A204.1 (cell line): ENCODE data around the gene YEATS2.
"Not testable (repeated sequence)": the region's sequence is repeated elsewhere in the genome, so short reads cannot be mapped to it uniquely, and the experiment has no call there.

Experiments used
- FAIRE-seq: peaks from 2 replicates; lab custom pipeline; 2012; peaks lifted over from hg19 to GRCh38; lab: Jason Lieb, UNC

YEATS2 gene

DNA sequence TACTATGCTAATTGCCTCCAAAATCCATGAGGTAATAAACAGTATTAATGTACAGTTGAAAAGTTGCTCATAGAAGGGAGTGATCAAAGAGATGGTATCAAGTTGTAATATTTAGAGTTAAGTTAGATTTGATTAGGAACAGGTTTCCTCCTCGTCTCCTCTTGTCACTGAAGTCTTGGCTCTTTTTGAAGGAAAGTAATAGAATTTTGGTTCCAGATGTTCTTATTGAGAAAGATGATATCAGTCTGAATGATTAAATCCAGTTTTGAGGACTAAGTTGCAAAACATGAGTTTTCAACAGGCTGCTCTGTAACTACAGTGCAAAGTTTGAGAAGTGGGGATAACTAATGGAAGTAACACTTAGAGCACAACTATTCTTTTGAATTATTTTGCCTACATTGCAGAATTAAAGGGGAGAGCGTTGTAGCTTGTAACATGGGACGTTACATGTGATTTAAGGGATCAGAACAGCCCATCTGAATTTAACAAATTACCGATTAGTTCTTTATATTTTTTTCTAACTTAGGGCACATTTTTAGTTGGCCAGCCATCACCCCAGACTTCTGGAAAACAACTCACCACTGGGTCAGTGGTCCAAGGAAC is 79.5 kb downstream of the YEATS2 start:
- FAIRE-seq, result no peak

DNA sequence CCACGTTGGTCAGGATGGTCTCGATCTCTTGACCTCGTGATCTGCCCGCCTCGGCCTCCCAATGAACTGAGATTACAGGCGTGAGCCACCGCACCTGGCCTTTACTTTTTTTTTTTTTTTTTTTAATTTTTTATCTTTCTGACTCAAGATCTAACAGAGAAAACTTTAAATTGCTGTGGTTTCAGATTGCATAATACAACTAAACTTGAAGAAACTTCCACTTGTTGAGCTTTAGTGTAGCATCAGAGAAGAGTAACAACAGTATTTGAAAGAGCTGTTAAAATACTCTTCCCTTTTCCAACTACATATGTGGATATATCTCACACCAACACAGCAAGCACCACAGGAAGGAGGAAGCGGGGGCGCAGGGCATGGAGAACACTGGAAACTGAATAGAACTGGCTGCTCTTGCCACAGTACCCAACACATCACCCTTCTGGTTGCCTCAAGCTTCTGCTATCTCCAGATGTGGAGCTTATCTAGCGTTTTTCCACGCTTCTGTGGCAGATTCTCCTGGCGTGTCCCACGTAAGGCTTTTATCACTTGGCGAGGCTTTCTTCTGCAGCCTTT is 82.4 kb downstream of the YEATS2 start:
- no peak for FAIRE-seq

DNA sequence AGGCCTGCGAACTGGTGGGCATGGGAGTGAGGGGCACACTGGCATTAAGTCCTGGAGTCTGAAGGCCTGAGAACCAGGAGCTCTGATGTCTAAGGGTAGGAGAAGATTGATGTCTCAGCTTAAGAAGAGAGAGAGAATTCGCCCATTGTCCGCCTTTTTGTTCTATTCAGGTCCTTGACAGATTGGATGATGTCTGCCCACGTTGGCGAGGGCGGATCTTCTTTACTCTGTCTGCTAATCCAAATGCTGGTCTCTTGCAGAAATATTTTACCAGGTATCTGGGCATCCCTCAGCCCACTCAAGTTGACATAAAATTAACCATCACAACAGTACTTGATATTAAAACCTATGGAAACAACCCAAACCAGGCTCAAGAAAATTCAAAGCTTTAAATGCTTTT is 83.6 kb downstream of the YEATS2 start:
- no peak for FAIRE-seq

DNA sequence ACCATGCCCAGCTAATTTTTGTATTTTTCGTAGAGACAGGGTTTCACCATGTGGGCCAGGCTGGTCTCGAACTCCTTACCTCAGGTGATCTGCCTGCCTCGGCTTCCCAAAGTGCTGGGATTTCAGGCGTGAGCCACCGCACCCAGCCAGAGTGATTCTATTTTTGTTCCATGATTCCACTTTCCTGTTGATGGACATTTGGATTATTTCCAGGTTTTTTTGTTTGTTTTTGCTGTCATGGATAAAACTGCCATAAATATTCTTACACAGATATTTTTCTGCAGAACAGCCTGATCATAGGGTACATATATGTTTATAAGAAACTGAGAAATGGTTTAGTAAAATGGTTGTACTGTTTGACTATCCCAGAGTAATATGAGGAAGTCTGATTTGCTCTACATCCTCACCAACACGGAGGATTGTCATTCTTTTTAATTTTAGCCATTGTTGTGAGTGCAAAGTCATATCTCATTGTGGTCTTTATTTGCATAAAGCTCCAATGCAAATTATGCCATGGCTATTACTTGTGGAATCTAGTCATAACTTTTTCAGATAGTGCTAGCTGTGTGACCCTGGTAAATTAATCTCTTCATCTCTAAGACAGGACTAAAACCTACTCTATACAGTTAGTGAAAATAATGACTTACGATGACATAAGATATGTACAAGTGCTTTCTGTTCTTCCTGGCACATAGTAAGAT is 85.1 kb downstream of the YEATS2 start:
- no peak for FAIRE-seq

DNA sequence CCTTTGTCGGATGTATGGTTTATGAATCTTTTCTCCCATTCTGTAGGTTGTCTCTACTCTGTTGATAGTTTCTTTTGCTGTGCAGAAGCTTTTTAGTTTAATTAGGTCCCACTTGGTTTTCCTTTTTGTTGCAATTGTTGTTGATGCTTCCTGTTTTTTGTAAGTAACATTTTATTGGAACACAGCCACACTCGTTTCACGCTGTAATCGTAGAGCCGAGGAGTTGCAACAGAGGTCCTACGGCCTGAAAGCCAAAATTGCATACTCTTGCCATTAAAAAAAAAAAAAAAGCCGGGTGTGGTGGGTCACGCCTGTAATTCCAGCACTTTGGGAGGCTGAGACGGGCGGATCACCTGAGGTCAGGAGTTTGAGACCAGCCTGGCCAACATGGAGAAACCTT is 86.9 kb downstream of the YEATS2 start:
- FAIRE-seq, result not testable (repeated sequence)

DNA sequence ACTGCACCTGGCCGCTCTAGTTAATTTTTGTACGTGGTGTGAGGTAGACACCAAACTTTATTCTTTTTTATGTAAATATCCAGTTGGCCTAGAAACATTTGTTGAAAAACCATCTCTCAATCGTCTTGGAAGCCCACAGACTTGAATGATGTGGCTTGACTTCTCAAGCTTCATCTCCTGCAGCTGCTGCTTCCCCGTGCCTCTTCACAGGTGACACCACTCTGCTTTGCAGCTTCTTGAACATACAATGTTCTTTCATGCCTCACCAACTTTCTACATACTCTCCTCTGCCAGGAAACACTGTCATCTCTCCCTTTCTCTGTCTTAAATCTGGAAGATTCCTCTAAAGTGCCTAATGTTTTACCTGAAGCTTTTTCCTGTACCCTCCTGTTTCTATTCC is 92.2 kb downstream of the YEATS2 start:
- FAIRE-seq, result no peak

DNA sequence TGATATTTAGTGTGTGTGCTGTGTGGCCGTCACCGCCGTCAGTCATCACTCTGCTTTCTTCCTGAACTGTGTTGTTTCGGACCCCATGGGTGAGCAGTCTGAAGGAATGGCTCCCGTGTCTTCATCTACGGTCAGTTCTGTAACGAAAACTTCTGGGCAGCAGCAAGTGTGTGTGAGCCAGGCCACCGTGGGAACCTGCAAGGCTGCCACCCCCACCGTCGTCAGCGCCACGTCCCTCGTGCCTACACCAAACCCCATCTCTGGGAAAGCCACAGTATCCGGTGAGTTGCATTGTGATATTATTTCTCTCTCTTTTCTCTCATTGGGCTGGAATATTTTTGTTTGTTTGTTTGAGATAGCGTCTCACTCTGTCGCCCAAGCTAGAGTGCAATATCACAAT is 93.1 kb downstream of the YEATS2 start:
- no peak for FAIRE-seq

DNA sequence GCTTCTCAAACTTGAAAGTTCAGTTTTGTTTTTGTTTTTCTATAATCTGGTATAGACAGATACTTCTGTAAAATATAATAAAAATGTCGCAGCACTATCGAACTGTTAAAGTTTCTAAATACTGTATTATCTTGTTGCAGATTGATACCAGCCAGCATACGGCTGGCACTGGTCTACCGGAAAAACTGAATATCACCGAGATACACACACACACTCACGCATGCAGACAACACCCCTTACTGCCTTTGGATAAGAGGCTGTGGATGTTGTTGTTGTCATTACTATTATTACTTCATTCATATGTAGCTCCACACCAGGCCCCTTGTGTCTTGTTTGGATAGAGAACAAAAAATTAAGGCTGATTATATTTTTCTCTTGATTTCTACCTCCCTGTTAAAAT is 95.4 kb downstream of the YEATS2 start:
- no peak for FAIRE-seq

DNA sequence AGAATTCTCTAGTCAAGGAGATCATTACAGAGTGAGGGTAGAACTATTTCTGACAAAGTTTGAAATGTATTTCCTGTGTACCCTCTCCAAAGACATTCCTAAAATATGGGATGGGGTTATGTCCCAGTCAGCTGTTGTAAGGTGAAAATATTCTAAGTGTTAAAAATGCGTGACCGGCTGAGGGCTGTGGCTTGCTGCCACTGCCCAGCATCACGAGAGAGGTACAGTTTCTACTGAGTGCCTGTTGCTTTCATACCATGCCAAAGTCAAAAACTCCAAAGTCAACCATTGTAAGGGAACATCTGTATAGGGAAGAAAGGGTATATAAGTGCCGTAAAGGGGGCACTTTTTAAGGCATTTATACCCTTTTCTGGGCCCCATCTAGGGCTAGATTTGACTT is 96.9 kb downstream of the YEATS2 start:
- FAIRE-seq, result no peak

DNA sequence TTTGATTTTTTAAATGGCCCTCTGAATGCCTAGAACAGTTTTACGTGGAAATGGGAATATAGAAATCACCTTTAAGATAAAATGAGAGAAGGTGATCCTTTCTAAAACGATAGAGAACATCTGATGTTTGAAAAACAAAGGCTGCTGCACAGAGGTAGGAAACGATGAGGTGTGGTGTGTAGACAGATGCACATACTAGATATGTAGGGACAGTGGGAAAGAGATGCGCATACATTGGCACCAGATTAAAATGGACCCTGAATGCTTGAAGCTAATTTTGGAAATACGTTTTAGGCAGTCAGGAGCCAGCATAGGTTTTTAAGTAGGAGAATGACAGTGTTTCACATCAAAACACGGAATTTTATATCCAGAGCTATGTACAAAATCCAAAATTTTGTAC is 98.8 kb downstream of the YEATS2 start:
- no peak for FAIRE-seq

DNA sequence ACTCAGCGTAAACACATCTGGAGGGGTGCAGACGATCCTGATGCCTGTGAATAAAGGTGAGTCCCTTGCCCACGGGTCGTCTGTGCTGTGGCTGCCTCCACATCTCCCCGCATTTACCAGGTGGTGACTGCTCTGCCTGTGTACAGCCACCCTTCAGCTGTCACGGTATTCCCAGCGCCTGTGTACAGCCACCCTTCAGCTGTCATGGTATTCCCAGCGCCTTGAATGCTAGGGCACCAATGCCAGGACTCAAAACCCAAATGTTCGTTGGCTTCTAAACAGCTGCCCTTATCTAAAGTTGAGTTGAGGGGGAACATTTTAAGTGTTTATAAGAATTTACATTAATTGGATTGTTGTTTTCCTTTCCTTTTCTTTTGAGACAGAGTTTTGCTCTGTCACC is 100.4 kb downstream of the YEATS2 start:
- no peak for FAIRE-seq

DNA sequence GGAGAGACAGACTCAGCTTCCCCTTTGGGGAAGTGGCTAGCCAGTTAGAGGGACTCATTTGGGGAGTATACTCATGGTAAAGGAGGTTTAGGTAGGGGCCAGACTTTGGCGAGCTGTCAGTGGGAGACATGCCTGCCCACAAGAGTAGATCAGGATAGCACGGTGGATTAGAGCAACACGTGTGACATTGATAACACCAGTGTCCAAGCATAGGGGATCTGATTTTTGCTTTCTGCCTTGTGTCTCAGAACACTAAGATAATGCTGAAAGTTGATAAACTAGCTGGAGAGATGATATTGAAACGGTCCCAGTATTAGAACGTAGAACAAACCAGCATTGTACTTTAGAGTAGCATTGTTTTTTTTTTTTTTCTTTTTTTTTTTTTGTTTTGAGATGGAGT is 101.9 kb downstream of the YEATS2 start:
- no peak for FAIRE-seq

DNA sequence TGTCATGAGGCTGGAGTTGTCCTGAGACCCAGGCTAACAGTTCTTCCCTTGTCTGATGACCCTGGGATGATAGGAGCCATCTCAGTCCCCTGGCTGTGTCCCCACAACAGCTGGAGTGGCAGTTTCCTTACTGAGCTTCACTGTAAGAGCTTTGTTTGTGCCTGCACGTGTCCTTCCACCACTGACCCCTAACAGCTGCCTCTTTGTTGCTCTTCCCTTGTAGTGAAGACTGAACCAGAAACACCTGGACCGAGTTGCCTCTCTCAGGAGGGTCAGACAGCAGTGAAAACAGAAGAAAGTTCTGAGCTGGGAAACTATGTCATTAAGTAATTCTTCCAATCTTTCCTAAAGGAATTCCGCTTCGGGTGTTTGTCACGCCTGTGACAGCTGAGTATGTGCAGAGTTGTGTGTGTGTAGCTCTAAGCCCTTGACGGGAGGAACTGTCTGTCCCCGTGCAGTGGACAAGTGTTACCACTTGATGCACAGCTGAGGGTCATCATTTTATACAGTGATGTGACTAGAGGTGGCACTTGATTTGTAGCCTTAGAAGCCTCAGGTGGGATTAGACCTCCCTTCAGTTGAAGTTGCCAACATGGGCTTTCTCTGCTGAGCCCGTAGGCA is 102.8 kb downstream of the YEATS2 start:
- no peak for FAIRE-seq

DNA sequence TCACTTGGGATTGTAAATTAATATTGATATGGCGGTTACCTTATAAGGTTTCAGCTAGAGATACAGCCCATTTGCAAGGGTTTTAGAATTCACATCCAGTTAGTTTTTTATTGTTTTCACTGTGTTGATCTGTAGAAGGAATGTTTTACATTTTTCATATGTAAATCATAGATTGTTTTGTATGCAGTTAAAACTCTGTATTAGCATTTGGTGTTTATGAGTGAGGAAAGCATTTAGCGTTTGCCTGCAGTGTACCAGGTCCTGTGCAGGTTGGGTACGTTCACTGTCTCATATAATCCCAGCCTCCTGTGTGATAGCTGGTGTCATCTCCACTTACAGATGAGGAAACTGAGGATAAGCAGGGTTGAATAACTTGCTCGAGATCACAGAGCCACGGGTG is 104.0 kb downstream of the YEATS2 start:
- FAIRE-seq, result no peak

DNA sequence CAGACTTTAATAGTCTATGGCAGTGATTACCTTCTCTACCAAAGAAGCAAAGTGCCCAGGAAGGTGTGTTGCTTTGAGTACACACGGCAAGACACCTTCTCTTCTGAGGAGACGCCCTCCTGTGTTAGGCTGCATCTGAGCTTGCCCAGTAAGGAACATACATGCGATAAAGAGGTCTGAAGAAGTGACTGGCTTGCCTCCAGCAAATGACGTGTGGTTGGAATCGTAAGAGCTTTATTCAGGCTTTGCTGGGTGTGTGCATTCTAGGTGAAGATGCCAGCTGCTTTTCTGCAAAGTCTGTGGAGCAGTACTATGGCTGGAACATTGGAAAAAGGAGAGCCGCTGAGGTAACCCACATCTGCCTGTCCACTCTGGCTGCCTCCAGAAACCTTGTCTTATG is 105.4 kb downstream of the YEATS2 start:
- FAIRE-seq, result no peak

DNA sequence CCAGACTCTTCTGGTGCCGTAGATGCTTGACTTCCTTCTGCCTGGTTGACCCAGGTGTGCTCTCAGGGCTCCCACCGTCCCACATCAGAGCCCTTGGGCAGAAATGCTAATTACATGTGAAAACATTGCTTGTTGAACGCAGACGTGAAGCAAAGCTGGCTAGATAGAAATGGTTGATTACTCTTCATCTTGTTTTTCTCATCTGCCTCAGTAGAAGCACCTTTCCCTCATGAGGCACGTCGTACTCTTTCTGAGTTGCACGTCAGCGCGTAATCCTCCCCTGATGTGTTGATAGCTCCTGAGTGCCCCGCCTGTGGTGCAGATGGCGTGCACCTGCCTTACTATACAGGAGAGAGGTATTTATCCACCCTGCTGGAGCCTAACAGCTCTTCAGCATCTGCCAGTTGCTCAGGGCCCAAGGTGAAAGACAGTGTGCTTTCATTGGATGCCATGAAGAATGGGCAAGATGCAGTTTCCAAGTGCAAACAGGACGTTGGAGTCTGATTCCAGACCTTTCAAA is 109.7 kb downstream of the YEATS2 start:
- FAIRE-seq, result no peak

DNA sequence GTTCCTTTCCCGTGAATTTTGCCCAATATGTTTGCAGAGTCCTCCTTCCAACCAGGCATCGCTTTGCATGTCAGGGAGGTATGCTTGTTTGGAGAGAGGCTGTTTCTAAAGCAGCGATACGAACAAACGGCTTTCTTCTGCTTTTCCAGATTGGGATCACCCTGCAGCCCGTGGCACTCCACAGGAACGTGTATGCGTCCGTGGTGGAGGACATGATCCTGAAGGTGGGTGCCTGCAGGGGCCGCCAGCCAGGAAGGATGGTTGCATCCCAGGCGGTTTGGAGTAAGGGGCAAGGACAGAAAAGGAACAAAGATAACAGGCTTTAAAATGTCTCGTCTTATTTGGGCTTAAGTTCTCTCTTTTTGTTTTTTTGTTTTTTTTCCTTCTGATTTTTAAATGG is 110.3 kb downstream of the YEATS2 start:
- FAIRE-seq, result no peak

DNA sequence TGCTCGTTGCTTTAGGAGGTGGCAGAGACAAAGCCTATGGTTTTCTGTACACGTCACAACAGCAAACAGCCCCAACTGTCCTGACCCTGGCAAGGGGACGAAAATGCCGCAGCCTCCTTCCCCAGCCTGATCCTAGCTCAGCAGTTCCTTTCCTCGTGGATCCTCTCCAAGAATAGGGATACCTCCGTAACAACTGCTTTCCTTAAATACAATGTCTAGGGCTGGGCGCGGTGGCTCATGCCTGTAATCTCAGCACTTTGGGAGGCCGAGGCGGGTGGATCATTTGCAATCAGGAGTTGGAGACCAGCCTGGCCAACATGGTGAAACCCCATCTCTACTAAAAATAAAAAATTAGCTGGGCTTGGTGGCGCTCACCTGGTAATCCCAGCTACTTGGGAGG is 110.8 kb downstream of the YEATS2 start:
- no peak for FAIRE-seq

DNA sequence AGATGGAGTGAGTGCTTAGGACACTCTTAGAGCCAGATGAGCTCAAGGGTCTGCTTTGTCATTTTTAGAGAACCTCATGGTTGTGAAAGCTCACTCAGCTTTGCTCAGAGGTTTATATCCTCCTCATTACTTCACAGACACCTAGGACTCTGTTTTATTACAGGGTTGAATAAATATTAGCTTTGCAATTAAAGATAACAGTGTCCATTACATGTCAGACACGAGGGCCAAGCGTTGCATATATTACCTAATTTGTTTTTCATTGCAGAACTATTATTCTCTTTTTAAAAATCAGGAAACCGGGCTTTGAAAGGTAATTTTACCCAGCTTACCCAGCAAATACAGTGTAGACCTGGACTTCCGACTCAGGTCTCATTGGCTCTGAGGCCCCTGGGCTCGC is 111.7 kb downstream of the YEATS2 start:
- FAIRE-seq, result no peak

DNA sequence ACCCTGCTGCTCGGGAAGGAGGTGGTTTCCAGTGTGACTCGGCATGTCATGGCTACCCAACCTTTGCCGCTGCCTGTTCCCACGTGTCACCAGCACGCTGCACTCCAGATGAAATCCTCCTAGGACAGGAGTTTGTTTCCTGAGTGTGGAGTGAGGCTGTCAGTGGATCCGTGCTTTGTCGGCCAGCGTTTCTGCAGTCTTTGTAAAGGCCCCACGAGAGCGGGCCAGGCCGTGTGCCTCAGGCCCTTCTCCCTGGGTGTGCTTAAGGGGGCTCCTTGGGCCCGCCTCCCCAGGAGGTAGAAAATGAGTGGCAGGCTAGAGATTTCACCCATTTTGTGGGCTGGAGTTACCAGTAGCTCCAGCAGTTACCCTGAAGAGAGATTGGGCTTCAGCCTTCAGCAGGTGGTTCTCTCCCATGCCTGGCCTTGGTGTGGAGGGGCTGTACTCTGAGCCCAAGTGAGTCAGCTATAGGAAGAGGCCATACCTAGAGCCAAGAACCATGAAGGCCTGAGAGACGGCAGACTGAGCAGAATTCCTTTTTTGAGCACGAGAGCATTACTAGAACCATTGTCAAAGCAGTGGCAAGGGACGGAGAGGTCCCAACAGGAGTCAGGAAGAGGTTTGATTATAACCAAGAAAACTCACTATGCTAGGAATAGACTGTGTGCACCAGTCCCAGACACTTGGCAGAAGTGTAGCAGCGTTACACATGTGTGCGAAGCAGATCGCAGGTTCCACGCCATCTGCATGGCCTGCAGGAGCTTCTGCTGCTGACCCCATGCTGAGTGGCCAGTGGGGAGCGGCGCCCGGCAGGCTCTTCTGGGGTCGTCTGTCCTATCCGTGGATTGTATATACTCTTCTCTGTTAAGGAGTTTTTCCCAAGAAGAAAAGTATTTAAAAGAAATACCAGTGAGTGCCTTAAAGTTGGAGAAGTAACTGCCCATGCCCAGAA is 113.3 kb downstream of the YEATS2 start:
- FAIRE-seq, result no peak

DNA sequence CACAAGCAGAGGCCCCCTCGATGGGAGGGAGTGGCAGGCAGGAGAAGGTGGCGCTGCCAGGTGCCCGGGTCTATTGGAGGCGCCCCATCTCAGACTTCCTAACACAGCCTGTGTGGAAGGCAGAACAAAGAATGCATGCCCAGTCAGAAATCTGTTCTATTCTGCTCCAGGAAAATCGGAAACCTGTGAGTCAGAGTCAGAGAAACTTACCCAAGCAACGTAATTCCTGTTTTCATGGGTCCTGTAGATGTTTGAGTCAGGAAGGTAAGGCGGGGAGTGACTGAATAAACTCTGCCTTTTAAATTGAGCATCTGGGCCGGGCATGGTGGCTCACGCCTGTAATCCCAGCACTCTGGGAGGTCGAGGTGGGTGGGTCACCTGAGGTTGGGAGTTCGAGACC is 114.0 kb downstream of the YEATS2 start:
- no peak for FAIRE-seq

DNA sequence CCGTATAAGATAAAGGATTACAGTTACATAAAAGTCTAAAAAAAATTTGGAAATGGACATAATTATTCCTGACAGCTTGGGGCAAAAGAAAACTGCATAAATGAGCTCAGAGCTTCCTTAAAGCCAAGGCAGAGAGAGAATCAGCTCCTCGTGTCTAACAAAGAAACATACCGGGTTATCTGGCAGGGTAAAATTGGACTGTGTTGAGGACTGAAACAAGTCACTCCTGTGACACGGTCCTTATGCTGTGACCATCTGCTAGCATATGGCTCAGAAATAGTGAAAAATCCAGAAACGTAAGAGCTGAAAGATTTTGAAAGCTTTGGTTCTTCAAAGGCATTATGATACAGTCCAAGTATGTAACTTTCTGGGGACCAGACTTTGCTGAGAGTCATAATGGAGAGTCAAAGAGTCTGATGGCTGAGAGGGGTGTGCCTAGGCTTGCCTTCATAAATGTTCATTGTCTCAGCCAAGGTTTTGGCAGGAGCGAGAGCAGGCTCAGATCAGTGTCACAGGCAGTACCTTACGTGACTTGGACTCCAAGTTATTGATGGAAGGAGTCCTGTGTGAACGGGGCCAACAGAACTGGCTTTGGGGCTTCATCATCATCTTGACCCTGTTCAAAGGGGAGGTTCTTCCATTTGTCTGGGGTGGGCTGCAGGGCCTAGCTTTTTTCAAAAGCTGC is 115.3 kb downstream of the YEATS2 start:
- no peak for FAIRE-seq
